Uterus (tissue), 2 donors: Measurements from ENCODE around the gene OSTC.

ENCODE experiments used
- POLR2A ChIP-seq, 2 donors: fragments of 450-650 bp; IDR thresholded peaks; one replicate each; pipeline ENCODE4 v1.6.1; 2016; ENCODE audit warnings: antibody characterized with exemption in 2 of 2, mild to moderate bottlenecking in 1 of 2, moderate library complexity in 1 of 2
- TF ChIP-seq, protein P1 (sequence below), 4 experiments: fragments of 200-600 bp in 2 of 4; fragments of 450-650 bp in 2 of 4; sonication (generic) in 2 of 4; IDR thresholded peaks; one replicate each; pipeline ENCODE4 v1.5.1; 2016 to 2019; ENCODE audit warnings: antibody characterized with exemption in 4 of 4, mild to moderate bottlenecking in 2 of 4, moderate library complexity in 1 of 4

GRCh38 chr4:108714880-108715279 is 64.5 kb downstream of the OSTC start:
- TF ChIP-seq, protein P1, sequence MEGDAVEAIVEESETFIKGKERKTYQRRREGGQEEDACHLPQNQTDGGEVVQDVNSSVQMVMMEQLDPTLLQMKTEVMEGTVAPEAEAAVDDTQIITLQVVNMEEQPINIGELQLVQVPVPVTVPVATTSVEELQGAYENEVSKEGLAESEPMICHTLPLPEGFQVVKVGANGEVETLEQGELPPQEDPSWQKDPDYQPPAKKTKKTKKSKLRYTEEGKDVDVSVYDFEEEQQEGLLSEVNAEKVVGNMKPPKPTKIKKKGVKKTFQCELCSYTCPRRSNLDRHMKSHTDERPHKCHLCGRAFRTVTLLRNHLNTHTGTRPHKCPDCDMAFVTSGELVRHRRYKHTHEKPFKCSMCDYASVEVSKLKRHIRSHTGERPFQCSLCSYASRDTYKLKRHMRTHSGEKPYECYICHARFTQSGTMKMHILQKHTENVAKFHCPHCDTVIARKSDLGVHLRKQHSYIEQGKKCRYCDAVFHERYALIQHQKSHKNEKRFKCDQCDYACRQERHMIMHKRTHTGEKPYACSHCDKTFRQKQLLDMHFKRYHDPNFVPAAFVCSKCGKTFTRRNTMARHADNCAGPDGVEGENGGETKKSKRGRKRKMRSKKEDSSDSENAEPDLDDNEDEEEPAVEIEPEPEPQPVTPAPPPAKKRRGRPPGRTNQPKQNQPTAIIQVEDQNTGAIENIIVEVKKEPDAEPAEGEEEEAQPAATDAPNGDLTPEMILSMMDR (IDR thresholded peaks at IDR 0.05): no peak
- no peak for TF ChIP-seq POLR2A (IDR thresholded peaks at IDR 0.05)
